Vagina (tissue), 2 donors: ENCODE measurements around the gene TMEM14C.

Experiments
- CTCF ChIP-seq, 3 experiments: fragments of 450-650 bp in 2 of 3; fragments of 200-600 bp in 1 of 3; sonication (generic) in 1 of 3; IDR thresholded peaks; one replicate each; pipeline ENCODE4 v1.5.1; 2017 to 2019; ENCODE audit warnings: antibody characterized with exemption in 3 of 3, mild to moderate bottlenecking in 2 of 3, moderate library complexity in 2 of 3
- POLR2A ChIP-seq, 2 donors: fragments of 450-650 bp; IDR thresholded peaks; one replicate each; pipeline ENCODE4 v1.6.1; 2017; ENCODE audit warnings: antibody characterized with exemption in 2 of 2, mild to moderate bottlenecking in 2 of 2, moderate library complexity in 2 of 2

DNA sequence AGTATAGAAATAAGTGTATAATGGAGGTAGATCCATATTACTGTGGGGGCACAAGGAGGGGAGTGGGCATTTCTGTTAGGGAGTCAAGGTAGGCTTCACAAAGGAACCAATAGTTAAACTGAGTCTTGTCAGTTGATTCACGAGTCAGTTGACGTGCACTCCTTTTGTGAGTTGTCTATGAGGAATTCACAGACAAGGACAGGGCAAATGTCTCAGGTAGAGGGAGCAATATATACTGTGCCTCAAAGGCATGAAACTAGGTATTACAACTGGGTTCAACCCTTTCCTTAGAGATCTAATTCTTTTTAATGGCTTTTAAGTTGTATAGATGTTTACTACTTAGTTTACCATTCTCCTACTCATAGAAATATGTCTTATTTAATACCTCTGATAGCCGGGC is 11.0 kb downstream of the TMEM14C start:
- TF ChIP-seq CTCF (IDR thresholded peaks at IDR 0.05): no peak
- TF ChIP-seq POLR2A (IDR thresholded peaks at IDR 0.05): no peak
